ENCODE measurements around the gene TOP2B. TPM values are rescaled to one million over a fixed set of nuclear protein-coding genes. Genes with fewer than 3 reads are reported as not detected.

Gene TOP2B
- polyA plus RNA-seq, 3 donors: 283 to 336 (median 291) TPM

GRCh38 chr3:25589104-25589782 is 75.5 kb downstream of the TOP2B start:
- DNase-seq (ENCODE audit: extremely low read depth in 1 of 11, low read depth in 9 of 11, low spot score in 4 of 11): no peak

GRCh38 chr3:25588441-25589103 is 76.1 kb downstream of the TOP2B start:
- DNase-seq (ENCODE audit: extremely low read depth in 1 of 11, low read depth in 9 of 11, low spot score in 4 of 11): no peak

DNA sequence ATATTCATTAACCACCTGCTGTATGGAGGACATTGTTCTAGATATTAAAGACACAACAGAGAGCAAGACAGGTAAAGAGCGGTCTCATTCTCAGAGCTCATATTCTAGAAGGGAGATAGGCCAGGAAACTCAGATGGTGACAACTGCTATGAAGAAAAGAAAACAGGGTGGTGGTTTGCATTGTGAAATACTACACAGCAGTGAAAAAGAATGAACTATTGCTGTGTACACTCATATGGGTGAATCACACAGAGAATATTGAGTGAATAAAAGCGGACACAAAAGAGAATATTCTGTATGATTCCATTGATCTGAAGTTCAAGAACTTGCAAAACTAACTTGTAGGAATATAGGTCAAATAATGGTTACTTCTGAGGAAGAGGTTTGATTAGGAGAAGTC is 76.7 kb downstream of the TOP2B start:
- DNase-seq (ENCODE audit: extremely low read depth in 1 of 11, low read depth in 9 of 11, low spot score in 4 of 11): no peak

DNA sequence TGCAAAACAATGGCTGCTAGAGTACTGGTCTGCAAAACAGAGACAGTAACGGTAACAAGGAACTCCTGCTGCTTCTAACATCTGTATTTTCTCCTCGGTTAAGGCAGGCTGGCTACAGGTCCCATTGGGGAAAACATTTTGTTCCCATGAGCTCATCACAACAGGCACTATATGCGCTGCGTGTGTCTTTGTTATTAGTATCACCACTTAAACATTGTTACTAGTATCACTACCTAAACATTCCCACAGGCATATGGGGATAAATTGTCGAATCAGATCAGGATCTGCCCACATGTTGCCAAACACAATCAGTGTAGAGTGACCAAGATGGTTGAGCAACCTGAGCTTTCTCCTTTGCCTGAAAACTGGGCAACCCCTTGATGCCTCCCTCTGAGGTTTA is 77.2 kb downstream of the TOP2B start:
- no peak for DNase-seq (ENCODE audit: extremely low read depth in 1 of 11, low read depth in 9 of 11, low spot score in 4 of 11)

DNA sequence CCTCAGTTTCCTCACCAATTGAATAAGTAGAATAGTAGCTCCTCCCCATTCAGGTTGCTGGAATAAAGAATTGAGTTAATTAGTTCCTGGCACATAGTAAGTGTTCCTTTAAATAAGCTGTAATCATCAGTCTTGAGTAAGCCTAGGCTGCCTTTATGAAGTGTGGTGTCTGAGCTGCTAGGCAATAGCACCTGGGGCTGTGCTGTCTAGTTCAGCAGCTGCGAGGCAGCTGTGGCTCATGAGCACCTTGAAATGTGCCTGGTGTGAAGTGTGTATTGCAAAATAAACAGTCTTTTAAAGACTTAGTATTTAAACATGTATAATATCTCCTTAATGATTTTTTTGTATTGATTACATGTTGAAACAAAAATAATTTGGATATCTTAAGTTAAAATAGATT is 77.6 kb downstream of the TOP2B start:
- DNase-seq (ENCODE audit: extremely low read depth in 1 of 11, low read depth in 9 of 11, low spot score in 4 of 11): no peak

DNA sequence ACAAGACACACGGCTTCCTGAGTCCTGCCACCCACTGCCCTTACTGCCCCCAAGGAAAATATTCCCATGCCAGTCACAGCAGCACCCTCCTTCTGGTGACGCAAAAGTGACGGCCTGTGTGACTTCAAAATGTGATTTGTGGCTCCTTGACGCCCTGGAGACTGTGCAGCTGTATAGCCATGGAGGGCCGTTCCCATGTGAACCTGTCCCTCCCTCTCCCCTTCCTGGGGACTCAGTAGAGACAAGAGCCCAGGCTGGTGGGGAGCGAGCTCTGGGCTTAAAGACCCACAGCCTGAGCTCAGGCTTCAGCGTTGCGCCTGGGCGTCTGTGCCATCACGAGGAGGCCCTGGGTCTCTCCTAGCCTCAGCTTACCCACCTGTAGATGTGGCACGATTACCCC is 78.2 kb downstream of the TOP2B start:
- DNase-seq (ENCODE audit: extremely low read depth in 1 of 11, low read depth in 9 of 11, low spot score in 4 of 11): no peak

GRCh38 chr3:25586167-25586505 is 78.6 kb downstream of the TOP2B start:
- DNase-seq (ENCODE audit: extremely low read depth in 1 of 11, low read depth in 9 of 11, low spot score in 4 of 11): no peak

DNA sequence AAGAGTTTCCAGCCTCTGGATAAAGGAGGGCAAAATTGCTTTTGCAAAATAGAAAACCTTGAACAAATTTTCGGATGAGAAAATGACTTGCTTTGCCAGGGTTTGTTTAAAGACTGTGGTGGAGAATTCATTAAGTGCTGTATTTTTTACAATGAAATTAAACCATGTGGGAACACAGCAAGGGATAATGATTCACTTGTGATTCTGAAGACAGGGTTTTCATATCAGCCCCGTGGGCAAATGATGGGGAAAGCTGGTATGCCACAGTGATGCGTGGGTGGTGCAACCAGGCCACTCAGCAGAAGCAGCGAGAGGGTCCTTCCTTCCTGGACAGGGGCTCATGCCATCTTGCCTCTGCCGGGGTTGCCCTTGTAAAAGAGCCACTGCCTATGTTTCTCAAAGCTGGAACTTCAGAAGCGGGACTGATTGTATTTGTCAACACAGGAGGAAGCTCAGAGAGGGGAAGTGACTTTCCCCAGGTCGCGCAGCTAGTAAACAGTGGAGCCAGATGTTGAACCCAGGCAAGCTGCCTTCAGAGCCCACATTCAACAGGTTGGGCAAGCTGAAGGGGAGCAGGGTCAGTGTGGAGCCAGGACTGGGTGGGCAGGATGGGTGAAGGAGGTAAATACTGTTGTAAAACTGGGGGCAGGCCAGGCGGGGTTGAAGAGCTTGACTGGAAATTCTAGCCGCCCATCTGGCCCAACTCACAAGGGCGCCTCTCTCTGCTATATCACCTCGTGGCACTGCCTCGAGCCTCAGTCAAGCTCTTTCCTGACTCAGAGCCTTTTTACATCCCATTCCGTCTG is 79.1 kb downstream of the TOP2B start:
- DNase-seq (ENCODE audit: extremely low read depth in 1 of 11, low read depth in 9 of 11, low spot score in 4 of 11): no peak

DNA sequence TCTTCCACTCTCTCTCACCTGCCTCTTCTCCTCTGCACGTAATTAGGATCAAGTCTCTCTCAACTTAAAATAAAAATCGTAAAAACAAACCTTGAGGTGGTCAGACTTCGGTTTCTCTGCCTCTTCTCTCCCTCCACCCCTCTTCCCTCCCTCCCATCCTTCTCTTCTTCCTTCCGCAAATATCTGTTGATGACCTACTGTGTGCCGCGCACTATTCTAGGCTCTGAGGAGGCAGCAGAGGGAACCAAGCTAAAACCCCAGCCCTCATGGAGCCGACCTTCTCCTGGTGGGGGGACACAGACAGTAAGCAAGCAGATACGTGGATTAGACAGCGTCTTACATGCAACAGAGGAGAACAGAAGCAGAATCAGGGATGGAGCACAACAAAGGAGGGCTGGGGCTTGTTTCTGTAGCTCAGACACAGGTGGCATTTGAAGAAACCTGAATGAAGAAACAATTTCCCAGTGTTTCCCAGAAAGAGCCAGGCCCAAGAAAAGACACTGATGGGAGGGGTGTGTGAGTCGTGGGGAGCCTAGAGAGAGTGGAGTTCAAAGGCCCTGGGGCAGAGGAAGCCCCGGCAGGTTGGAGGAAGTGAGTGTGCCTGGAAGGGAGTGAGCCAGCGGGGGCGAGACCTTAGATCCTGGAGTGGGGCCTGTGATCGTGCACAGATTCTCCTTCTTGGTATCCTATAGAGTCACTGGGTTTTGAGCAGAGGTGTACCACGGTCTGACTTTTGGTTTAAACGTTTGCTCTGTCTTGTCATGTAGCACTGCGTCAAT is 80.5 kb downstream of the TOP2B start:
- no peak for DNase-seq (ENCODE audit: extremely low read depth in 1 of 11, low read depth in 9 of 11, low spot score in 4 of 11)

DNA sequence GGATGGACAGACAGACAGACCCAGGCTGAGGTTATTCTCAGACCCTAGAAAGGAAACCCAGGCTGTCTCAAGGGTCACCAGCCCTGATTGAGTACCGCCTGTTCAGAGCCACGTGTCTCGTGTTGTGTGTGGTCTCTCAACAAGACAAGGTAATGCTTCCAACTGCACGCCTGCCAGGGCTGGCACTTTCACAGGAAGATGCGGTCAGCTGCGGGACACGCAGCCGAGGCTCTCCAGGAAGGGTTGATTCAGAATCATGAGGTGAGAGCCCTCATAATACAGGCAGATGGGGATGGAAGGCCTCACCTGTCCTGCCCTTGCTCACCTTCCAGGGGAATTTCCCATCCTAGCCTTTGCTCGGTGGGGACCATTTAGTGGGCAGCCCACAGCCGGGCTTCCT is 81.4 kb downstream of the TOP2B start:
- DNase-seq (ENCODE audit: extremely low read depth in 1 of 11, low read depth in 9 of 11, low spot score in 4 of 11): no peak

- no peak for DNase-seq (ENCODE audit: extremely low read depth in 1 of 11, low read depth in 9 of 11, low spot score in 4 of 11)
Observed at GRCh38 chr3:25582242-25582641, 82.5 kb downstream of the TOP2B start.

- no peak for DNase-seq (ENCODE audit: extremely low read depth in 1 of 11, low read depth in 9 of 11, low spot score in 4 of 11)
Observed at GRCh38 chr3:25581823-25582222, 82.9 kb downstream of the TOP2B start.

- DNase-seq (ENCODE audit: extremely low read depth in 1 of 11, low read depth in 9 of 11, low spot score in 4 of 11): no peak
Observed at GRCh38 chr3:25581335-25581734, 83.4 kb downstream of the TOP2B start.

DNA sequence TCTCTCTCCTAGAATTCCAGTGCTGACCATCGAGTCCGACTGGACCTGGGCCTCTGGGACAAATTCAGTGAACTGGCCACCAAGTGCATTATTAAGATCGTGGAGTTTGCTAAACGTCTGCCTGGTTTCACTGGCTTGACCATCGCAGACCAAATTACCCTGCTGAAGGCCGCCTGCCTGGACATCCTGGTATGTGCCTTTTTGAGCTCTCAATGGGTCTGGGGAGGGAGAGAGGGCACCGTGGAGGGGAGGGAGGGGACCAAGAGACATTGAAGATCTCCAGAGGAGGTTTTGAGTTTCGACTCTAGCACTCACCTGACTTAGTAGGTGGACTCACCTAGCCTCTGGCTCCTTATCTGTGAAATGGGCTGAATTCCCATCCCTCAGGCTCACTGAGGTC is 84.2 kb downstream of the TOP2B start:
- DNase-seq (ENCODE audit: extremely low read depth in 1 of 11, low read depth in 9 of 11, low spot score in 4 of 11): no peak

GRCh38 chr3:25578059-25578458 is 86.6 kb downstream of the TOP2B start:
- DNase-seq (ENCODE audit: extremely low read depth in 1 of 11, low read depth in 9 of 11, low spot score in 4 of 11): no peak

- no peak for DNase-seq (ENCODE audit: extremely low read depth in 1 of 11, low read depth in 9 of 11, low spot score in 4 of 11)
Observed at GRCh38 chr3:25576831-25577454, 87.8 kb downstream of the TOP2B start.

DNA sequence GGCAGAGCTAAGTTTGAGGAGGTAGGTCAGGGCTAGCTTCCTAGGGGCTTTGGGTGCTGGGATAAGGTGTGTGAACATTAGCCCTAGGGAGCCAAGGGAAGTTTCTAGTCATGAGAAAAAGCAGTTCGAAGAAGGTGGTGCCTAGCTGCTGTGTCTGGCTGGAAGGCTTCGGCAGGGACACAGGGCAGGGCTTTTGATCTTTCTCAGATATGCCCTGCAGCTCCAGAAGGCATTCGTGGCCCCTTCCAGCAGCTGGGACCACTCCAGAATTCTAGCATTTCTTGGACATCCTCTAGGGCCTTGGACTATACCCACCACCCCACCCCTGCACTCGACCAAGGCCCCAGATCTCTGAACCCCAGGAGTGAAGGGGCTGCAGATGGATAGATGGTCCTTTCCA is 88.6 kb downstream of the TOP2B start:
- DNase-seq (ENCODE audit: extremely low read depth in 1 of 11, low read depth in 9 of 11, low spot score in 4 of 11): no peak

GRCh38 chr3:25575001-25575400 is 89.7 kb downstream of the TOP2B start:
- no peak for DNase-seq (ENCODE audit: extremely low read depth in 1 of 11, low read depth in 9 of 11, low spot score in 4 of 11)

DNA sequence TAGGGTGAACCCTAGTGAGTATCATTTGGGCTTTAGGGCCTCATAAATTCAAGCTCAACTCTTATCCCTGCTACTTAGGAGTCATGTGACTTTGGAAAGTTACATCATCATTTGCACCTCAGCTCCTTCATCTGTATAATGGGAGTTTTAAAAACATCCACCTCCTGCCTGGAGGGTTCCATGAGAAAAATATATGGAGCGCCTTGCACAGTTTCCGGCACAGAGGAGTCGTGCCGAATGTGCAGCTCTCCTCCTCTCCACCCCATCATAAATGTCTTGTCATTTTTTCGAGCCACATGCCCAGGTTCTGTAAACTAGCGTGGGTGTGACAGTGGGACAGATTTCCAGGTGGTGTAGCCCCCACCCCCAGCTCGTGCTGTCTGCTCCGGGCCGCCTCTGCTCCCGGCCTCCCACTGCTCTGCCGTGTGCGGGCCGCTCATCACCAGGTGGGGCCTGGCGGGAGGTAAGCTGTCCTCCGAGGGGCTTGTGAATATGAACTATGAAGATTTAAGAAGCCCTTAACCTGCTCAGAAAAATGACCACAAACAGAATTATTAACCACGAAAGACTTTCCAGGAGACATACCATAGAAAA is 90.4 kb downstream of the TOP2B start:
- DNase-seq (ENCODE audit: extremely low read depth in 1 of 11, low read depth in 9 of 11, low spot score in 4 of 11): no peak

Data from renal cortex interstitium (tissue), 11 donors.